LoVo (cell line): ENCODE results near the gene UBN1.

Experiments
- DNase-seq: peaks from one replicate; pipeline ENCODE4 v3.0.0-alpha.2; 2016; ENCODE audit warnings: low spot score

UBN1 gene, protein sequence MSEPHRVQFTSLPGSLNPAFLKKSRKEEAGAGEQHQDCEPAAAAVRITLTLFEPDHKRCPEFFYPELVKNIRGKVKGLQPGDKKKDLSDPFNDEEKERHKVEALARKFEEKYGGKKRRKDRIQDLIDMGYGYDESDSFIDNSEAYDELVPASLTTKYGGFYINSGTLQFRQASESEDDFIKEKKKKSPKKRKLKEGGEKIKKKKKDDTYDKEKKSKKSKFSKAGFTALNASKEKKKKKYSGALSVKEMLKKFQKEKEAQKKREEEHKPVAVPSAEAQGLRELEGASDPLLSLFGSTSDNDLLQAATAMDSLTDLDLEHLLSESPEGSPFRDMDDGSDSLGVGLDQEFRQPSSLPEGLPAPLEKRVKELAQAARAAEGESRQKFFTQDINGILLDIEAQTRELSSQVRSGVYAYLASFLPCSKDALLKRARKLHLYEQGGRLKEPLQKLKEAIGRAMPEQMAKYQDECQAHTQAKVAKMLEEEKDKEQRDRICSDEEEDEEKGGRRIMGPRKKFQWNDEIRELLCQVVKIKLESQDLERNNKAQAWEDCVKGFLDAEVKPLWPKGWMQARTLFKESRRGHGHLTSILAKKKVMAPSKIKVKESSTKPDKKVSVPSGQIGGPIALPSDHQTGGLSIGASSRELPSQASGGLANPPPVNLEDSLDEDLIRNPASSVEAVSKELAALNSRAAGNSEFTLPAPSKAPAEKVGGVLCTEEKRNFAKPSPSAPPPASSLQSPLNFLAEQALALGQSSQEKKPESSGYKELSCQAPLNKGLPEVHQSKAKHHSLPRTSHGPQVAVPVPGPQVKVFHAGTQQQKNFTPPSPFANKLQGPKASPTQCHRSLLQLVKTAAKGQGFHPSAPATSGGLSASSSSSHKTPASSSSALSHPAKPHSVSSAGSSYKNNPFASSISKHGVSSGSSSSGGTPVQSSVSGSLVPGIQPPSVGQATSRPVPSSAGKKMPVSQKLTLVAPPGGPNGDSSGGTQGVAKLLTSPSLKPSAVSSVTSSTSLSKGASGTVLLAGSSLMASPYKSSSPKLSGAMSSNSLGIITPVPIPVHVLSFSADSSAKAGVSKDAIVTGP (N-terminal part only)

DNA sequence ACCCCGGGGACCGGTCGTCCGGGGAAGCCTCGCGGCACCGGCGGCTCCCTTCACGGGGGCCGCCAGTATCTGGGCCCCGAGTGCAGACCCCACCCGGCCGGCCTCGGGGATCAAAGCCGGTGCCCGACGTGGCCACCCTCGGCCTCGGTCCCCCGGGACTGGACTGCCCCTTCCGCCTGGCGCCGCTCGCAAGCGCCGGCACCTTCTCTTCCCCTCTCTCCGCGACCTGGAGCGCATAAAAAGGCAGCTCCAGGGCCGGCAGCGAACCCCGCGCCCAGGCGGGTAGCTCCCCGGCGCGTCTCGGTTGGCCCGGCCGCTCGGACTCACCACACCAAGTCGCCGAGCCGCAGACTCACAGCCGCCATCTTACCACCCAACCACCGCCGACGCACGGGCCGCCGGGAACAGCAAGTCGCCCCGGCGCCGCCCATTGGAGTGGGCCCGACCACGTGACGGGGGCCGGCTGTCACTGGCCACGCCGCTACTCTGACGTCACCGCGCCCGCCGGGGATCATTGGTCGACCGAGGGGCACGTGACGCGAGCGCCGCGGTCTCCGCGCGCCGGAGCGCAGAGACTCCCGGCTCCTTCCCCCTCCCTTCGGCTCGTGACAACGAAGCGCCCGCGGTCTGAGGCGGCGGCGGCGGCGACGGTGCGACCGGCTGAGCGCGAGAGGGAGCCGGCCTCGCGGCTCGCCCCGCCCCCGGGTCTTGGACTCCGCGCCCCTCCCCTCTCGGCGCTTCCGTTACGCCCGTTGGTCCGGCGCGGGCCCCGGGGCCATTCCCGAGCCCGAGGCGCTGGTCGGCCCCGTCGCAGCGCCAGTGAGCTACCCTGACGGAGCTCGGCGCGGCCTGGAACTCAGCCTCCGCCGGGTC lies at the start of gene UBN1, which contains the start of gene GLYR1:
UBN1 (plus strand) TSS at position 581 of the 873 bp plus-strand sequence. CDS start 5,437 bp downstream, outside the sequence.
GLYR1 (minus strand) TSS at position 388 of the 873 bp plus-strand sequence; CDS start at position 365, 23 bp downstream.
- peak; percentile 97 for DNase-seq

DNA sequence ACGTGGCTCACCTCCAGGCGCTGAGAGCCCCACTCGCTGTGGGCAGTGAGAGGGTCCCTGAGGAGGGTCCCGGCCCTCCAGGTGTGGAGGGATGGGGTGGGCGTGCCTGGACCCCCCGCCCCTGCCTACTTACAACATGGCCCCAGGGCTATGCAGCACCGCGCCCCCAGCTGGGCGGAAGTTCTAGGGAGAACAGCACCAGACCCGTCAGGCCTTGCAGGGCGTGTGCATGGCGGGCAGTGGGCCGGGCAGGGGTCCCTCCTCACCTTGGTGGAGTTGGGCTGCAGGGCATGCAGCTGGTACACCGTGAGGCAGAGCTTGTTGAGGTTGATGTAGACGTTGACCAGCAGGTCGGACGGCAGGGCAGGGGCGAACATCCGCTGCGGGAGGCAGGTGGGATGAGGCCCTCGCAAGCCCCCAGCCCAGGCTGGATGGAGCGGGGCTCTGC lies 49.5 kb upstream of the UBN1 start:
- DNase-seq, result no peak

DNA sequence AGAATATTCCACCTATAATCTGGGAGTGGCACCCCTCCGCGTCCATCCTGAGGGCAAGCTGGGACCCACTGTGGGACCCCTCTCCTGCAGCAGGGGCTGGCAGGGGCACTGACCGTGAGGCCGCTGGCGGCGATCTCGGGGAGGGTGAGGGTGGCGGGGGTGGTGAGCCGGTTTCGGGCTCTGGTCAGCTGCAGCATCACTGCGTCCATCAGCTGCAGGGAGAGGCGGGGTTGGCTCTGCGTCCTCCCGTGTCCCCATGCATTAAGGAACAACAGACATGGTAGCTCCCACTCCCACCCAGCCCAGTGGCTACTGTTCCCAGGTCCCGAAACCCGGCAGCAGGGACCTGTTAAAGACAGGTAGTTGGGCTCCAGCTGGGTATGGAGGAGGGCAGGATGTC lies 48.8 kb upstream of the UBN1 start:
- no peak for DNase-seq

DNA sequence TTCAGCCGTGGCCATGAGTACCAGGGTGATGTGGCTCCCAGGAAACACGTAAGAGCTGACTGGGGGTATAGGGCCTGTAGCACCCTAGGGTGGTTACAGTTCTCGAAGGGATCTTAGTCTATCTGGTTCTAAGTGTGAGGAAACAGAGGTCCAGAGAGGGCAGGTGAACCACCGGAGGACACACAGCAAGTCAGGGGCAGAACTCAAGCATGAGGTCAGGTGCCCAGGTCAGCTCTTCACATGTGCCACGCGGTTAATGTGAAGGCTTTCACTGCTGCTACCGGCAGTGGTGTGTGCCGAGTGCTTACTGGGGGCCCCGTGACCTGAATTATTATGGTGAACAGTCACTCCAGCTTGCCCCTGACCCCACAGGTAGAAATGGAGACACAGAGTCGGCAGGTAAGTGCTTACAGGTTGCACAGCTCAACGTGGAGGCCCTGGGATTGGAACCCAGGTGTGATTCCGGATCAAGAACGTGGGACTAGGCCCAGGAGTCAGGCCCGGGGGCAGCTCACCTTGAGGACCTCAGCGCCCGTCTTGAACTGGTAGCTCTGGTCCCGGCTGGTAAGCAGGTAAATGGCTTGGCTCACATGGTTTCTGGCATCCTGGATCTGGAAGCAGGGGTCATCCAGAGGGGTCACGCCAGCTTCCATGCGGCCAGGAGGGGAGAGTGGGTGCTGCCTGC lies 48.0 kb upstream of the UBN1 start:
- no peak for DNase-seq

DNA sequence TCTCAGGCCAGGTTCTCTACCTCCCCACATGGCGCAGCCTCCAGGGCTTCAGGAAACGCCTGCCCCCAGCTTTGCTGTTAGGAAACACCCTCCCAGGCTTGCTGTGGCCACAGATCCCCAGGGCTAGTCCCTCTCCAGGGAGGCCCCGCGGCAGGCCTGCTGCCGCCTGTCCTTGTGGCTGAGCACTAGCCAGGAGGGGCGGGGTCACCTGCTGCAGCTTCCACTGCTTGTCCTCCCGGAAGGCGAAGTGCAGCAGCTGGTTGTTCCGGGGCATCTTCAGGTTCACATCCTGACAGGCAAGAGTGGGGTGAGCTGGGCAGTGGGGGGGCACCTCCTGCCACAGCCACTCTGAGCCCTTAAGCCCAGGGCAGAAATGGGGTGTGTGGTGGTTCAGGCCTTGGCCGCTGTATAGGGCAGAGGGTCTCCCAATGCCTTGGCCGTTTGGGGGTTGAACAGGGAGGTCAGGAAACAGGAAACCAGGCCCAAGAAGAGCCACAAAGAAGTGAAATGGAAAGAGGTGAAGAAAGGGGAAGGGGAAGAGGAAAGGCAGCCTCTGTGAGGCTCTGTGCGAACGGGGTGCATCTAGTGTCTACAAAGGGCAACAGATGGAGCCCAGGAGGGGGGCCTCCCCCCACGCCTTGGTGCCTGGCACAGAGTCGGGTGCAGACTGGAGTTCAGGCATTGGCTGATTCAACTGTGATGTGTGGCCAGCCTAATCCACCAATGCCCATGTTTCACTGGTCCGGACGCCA lies 46.8 kb upstream of the UBN1 start:
- no peak for DNase-seq

DNA sequence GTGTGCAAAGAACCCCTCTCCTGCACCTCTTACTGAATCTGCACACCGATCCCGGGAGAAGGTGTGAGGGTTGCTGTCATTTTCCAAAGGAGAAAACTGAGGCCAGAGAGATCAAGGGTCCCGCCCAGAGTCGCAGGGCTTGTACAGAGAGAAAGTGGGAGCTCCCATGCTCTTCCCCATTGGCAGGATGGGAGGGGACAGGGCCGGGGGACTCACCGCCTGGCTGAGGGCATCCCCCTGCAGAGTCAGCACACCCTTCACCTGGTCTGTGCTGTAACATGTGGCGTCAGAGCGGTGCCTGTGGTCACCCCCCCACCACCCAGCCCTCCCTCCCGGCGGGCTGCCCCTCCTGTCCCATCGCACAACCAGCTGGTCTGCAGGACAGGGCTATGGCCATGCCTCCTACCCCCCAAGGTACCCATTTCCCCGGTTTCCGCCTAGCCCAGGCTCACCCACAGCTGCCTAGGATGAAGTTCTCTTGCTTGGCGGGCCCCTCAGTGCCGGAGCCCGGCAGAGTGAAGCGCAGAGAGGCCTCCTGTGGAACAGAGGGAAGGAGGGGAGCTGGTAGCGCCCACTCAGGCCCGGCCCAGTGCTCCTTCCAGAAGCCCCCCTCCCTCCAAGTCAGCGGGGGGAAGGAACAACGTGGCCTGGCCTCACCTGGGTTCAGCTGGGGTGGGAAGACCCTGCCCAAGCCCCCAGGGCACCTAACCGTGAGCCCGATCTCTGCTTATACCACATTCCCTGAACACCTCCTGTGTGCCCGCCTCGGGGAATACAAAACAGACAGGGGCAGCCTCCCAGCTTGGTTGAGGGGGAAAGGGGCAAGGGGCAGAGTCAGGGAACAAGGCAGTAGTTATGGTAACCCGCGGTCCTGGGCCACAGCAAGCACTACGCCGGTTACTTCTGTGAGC lies 46.0 kb upstream of the UBN1 start:
- DNase-seq, result no peak

DNA sequence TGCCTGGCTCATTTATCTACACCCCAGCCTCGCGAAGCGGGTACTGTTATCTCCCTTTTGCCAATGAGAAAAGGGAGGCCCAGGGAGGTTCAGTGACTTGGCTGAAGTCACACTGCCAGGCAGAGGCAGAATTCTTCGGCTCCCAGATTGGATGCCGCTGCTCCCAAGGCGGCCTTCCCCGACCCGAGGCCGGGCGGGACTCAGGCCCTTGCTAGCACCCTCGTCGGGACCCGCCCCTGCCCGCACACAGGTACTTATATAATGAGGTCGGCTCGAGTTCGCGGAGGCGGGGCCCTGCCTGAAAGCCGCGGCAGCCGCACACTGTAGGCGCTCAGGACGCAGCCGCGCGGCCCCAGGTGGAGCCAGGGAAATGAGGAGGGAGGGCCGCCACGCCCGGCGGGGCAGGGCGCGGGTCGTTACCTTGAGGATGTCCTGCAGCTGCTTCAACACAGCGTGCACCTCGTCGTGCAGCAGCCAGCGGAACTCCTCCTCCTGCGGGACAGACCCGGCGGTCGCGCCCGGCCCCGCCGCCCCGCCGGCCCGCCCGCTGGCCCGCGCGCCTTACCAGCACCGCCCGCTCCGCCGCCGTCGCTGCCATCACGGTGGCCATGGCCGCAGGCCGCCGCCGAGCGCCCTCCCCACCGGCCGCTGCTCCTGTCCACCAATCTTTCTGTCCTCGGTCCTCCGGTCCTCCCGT lies 45.2 kb upstream of the UBN1 start, which contains the start of gene ROGDI:
ROGDI (minus strand) TSS at position 672 of the 697 bp plus-strand sequence; CDS start at position 610, 62 bp downstream.
- peak; percentile 86 for DNase-seq

DNA sequence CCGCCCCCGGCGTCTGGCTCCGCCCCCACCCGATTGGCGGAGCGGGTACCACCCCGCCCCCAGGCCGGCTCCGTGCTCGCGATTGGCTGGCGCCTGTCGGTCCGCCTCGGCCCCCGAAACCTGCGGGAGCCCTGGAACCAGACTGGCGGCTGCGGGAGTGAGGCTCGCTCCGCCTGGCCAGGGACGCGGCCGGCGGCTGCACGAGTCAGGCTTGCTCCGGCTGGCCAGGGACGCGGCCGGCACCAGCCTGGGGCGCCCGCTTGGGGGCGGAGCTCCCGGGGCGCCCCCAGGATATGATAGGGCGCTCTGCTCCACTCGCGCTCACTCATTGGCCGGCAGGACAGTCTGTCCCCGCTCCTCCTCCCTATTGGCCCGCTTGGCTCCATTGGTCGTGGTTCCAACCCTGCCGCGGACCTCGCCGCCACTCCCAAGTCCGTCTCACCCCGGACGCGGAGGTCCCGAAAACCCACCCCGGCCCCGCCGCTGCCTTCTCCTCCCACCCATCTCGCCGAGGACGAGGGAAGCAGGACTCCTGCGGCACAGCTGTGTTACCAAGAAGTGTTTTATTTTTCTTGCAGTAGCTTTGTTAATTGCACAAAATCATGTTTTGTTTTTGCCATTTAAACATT lies 44.5 kb upstream of the UBN1 start:
- peak; percentile 91 for DNase-seq

DNA sequence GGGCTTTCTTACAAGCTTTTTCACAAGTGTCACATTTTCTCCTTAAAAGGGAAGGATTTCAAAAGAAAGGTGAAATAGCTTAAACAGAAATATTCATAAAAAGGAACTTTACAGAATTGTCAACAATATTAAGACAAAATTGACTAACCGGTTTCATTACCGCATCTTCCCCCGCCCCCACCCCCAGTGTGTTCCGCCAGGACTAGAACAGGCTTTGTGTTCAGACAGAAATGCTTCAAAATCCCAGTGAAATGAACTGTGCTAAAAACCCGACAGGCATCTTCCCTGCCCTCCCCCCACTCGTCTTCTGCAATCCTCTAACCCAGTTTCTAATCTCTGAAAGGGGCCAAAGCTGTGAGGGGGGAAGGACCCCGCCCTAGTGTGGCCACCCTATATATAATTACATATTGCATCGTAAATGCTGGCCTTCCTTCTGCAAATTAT lies 43.9 kb upstream of the UBN1 start:
- DNase-seq, result no peak

DNA sequence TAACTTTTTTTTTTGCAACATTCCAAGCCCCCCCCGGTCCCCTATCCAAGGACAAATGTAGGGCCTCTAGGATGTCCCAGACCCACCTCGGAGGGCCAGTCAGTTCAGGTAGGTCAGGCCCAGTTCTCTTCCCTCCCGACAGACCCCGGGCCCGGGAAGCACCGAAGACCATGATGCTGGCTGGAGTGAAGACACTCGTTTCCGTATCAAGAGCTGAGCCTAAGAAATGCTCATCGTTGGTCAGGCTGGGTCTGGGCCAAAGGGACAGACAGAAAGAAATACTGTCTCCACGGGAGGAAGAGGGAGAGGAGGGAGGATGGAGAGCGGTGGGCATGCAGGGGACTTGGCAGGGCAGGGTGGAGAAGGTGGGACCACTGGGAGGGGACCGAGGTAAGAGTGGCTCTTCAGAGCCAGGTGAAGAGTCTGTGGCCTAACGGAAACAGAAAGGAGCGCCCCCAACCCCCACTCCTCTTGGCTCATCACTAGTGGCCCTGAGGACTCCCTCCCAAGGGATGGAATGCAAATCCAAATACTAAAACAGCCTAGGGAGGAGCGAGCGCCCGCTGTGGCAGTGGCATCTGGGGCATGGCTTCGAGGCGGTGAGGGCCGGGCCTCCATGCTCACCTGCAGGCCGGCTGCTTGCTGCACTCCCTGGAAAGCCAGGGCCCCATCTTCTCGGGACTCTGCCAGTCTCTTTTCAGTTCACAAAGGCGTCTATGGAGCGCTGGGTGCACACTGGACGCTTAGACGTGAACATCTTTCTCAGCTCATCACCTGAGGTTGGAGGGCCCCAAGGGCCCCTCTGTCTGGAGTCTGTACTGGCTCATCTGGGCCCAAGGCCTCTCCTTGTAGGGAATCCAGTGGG lies 43.2 kb upstream of the UBN1 start:
- DNase-seq, result no peak

DNA sequence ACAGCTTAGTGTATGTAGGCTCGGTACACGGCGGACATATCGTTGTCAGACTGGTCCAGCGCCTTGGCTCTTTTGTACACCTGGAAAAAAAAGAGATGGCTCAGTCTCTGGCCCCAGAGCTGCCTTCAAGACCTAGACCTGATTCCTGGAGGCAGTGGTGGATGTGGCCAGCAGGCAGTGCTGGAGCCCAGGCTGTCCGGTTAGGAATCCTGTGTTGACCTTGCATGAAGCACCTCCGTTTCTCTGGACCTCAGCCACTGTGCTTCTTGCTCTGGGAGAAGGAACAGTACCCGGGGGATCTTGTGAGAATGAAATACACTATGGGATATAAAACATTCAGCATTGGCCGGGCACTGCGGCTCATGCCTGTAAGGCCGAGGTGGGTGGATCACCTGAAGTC lies 42.0 kb upstream of the UBN1 start:
- no peak for DNase-seq

DNA sequence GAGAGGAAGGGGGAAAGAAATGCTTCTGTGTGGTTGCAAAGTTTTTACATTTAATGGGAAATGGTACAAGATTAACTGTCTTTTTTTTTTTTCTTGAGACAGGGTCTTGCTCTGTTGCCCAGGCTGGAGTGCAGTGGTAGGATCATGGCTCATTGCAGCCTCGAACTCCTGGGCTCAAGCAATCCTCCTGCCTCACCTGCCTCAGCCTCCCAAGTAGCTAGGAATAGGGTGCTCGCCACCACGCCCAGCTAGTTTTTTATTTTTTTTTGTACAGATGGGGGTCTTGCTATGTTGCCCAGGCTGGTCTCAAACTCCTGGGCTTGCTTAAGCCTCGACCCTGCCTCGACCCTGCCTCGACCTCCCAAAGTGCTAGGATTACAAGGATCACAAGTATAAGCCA lies 41.0 kb upstream of the UBN1 start:
- no peak for DNase-seq

DNA sequence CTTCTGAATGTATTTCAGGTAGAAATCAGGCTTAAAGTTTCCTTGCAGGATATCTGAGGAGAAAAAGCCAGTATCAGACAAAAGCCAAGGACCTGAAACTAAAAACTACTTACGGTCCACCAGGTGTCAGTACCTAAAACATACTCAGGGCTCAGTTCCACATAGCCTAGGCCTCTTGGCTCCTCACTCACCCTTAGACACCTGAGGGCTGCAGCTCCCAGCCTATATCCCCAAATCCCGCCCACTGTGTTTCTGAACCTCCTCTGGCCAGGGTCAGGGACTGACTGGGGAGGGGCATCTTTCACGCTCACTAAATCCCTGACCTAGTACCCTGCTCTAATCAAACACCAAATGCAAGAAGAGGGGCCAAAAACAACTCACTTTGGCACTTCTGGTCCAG lies 36.0 kb upstream of the UBN1 start:
- no peak for DNase-seq

DNA sequence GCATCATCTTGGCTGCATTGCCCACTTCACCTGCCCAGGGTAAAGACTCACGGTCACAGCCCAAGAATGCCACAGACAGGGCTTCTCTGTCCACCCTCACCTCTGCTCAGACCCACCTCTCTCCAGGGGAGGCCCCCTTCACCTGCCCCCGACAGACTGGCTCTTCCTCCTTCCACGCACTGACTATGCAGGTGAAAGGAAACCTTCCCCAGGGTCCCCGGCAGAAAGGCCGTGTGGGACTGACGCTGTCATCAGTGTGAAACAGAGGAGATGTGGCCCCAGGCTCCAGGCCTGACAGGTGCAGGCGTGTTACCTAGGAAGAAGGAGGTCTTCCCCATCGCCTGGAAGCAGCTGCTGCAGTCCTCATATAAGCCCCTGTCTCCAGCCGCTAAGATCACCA lies 35.5 kb upstream of the UBN1 start:
- DNase-seq, result no peak

DNA sequence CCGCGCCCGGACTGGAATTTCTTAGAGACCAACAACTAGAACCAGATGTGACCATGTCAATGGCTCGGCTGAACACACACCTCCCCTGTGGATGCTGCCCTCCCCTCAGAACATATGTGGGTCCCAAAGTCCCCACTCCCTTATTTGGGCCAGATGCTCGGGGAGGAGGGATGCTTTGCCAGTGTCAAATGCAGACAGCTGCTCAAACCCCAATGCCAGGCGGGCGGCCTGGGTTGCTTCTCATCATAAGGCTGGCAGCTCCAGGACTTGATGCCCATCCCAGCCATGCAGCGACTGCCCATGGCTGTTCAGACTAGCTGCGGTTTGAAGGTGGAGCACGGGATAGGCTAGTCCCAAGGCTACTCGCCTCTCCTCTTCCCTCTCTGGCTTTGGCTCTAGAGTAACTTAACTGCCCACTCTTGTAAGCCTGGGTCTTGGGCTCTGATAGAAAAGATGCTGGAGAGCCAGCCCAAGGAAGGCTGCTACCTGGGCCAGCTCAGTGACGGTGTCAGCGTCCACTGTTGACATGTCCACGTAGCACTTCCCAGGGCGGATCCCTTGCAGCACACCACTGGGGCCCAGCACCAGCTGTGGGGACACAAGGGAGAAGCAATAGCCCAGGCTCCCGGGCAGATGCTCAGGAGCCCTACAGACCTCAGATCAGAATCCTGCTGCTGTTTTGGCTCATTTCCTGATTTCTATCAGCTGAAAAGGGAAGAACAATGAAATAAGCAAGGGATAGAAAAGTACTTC lies 33.9 kb upstream of the UBN1 start:
- DNase-seq, result no peak

DNA sequence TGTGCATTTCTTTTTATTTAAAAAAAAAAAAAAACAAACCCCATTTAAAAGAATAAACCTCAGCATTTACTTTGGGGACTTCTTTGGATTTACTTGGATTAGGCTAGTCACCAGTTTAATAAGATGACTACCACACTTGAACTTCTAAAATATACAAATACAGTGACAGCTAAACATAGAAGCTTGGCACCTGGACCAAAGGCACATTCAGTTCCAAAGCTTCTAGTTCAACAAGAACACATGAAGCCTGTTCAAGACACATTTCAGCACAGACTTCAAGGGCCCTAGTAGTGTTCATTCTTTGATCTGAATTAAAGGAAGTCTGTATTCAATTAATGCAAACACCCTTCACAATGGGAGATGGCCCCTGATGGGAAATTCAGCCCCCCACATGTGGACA lies 33.2 kb upstream of the UBN1 start:
- DNase-seq, result no peak
